GM23338 (cell line): ENCODE results near the gene FKBP5. TPM values are rescaled to one million over a fixed set of nuclear protein-coding genes. Genes with fewer than 3 reads are reported as not detected.

Experiments
- ATAC-seq: fragments of 200-7000 bp; cut with Tn5 transposase; 3 replicates; pipeline ENCODE4 v1.9.1; 2020
- DNase-seq: peaks from one replicate; pipeline ENCODE4 v3.0.0-alpha.2; 2015; ENCODE audit warnings: low spot score
- H2AFZ ChIP-seq: fragments of 200-600 bp; sonication (generic); 2 replicates; pipeline ENCODE4 v1.8.0; 2016; ENCODE audit warnings: antibody characterized with exemption, mild to moderate bottlenecking, moderate library complexity
- H3F3A ChIP-seq: fragments of 200-600 bp; sonication (generic); replicated peaks from 2 replicates; pipeline ENCODE4 v1.8.0; 2017; ENCODE audit warnings: antibody characterized with exemption, mixed run types, low read depth
- H3K27ac ChIP-seq: fragments of 200-600 bp; sonication (generic); 2 replicates; pipeline ENCODE4 v1.6.1; 2016; ENCODE audit warnings: low read depth
- H3K27me3 ChIP-seq: fragments of 200-600 bp; sonication (generic); 2 replicates; pipeline ENCODE4 v1.8.0; 2016; ENCODE audit warnings: mild to moderate bottlenecking, mixed run types, moderate library complexity; ENCODE audit not compliant: insufficient read depth
- H3K36me3 ChIP-seq: fragments of 200-600 bp; sonication (generic); 2 replicates; pipeline ENCODE4 v1.8.0; 2016; ENCODE audit warnings: mild to moderate bottlenecking; ENCODE audit not compliant: insufficient read depth
- H3K4me1 ChIP-seq: fragments of 200-600 bp; sonication (generic); 2 replicates; pipeline ENCODE4 v1.8.0; 2016; ENCODE audit warnings: mild to moderate bottlenecking, moderate library complexity; ENCODE audit not compliant: insufficient read depth
- H3K4me2 ChIP-seq: fragments of 200-600 bp; sonication (generic); 2 replicates; pipeline ENCODE4 v1.7.1; 2017; ENCODE audit warnings: mixed run types
- H3K4me3 ChIP-seq: fragments of 200-600 bp; sonication (generic); 2 replicates; pipeline ENCODE4 v1.6.1; 2016; ENCODE audit warnings: mixed run types
- H3K79me2 ChIP-seq: fragments of 200-600 bp; sonication (generic); replicated peaks from 2 replicates; pipeline ENCODE4 v1.8.0; 2017; ENCODE audit warnings: mild to moderate bottlenecking; ENCODE audit not compliant: insufficient read depth
- H3K9me2 ChIP-seq: fragments of 200-600 bp; sonication (generic); 2 replicates; pipeline ENCODE4 v1.8.0; 2017; ENCODE audit not compliant: insufficient read depth
- H4K20me1 ChIP-seq: fragments of 200-600 bp; sonication (generic); replicated peaks from 2 replicates; pipeline ENCODE4 v1.8.0; 2017; ENCODE audit warnings: mild to moderate bottlenecking; ENCODE audit not compliant: insufficient read depth
- H3K27ac Mint-ChIP-seq: 2 replicates; pipeline ENCODE4 v1.8.0; 2020; ENCODE audit warnings: inconsistent platforms, mild to moderate bottlenecking, moderate library complexity, mixed read lengths
- H3K27me3 Mint-ChIP-seq: 3 replicates; pipeline ENCODE4 v1.8.0; 2022; ENCODE audit warnings: low read depth, mild to moderate bottlenecking, moderate library complexity, mixed read lengths, inconsistent platforms; ENCODE audit not compliant: insufficient read depth, poor library complexity
- H3K36me3 Mint-ChIP-seq: 3 replicates; pipeline ENCODE4 v1.8.0; 2021; ENCODE audit warnings: low read depth, mild to moderate bottlenecking, inconsistent platforms, moderate library complexity, mixed read lengths
- H3K4me1 Mint-ChIP-seq: 3 replicates; pipeline ENCODE4 v1.8.0; 2020; ENCODE audit warnings: mild to moderate bottlenecking, inconsistent platforms, mixed read lengths
- H3K4me3 Mint-ChIP-seq: 3 replicates; pipeline ENCODE4 v1.8.0; 2021; ENCODE audit warnings: moderate library complexity, mild to moderate bottlenecking, inconsistent platforms, mixed read lengths
- H3K9me3 Mint-ChIP-seq: 3 replicates; pipeline ENCODE4 v1.8.0; 2020; ENCODE audit warnings: moderate library complexity, mild to moderate bottlenecking, inconsistent platforms, mixed read lengths
- CTCF ChIP-seq, 2 experiments: fragments of 200-600 bp in 1 of 2; sonication (generic) in 1 of 2; conservative IDR thresholded peaks; 2 replicates each; pipeline versions ENCODE4 v1.5.1 to v1.6.1; 2016 to 2017; ENCODE audit warnings: antibody characterized with exemption in 2 of 2, low read depth in 2 of 2, mild to moderate bottlenecking in 2 of 2, moderate library complexity in 1 of 2
- ETS1 ChIP-seq: IDR thresholded peaks from 2 replicates; pipeline ENCODE4 v1.6.1; 2016; ENCODE audit warnings: antibody characterized with exemption
- EZH2phosphoT487 ChIP-seq: fragments of 200-600 bp; sonication (generic); IDR thresholded peaks from one replicate; pipeline ENCODE4 v1.8.1; 2018; ENCODE audit warnings: antibody characterized with exemption; ENCODE audit not compliant: unreplicated experiment
- JUNB ChIP-seq: IDR thresholded peaks from one replicate; pipeline ENCODE4 v1.6.1; 2016; ENCODE audit warnings: antibody characterized with exemption; ENCODE audit not compliant: unreplicated experiment
- POLR2AphosphoS5 ChIP-seq: IDR thresholded peaks from 2 replicates; pipeline ENCODE4 v1.6.1; 2016; ENCODE audit warnings: antibody characterized with exemption, low read depth
- STAT1 ChIP-seq: IDR thresholded peaks from one replicate; pipeline ENCODE4 v1.6.1; 2016; ENCODE audit warnings: antibody characterized with exemption; ENCODE audit not compliant: unreplicated experiment
- ZNF331 ChIP-seq: fragments of 250-450 bp; sonication (Bioruptor Pico); IDR thresholded peaks from 2 replicates; pipeline ENCODE4 v1.5.0; 2020; ENCODE audit warnings: low read depth, mild to moderate bottlenecking, moderate library complexity
- polyA plus RNA-seq: library from polyadenylated mRNA; unstranded; fragments of >200 nt; fragmentation: Nextera tagmentation; extraction: Ambion mirVana; gene quantifications from 2 replicates; pipeline ENCODE4 v1.2.1, GENCODE V29; 2016
- total RNA-seq: library from RNA; depleted of rRNA; stranded (reverse); fragments of >200 nt; shearing (Covaris generic); gene quantifications from 2 replicates; pipeline ENCODE4 v1.2.3, GENCODE V29; 2014

FKBP5 gene
- total and polyA plus RNA-seq, 2 experiments from 2014 or later: 19.8 to 28.6 TPM

- DNase-seq (no peak), ATAC-seq (no peak)
- Histone ChIP-seq H2AFZ (peak within 1 kb of the TSS; percentile 57; the same call in 1 of the 2 replicates), H3K27me3 (no peaks in the 10 kb centered on the region), H3K79me2 (no peaks in the 10 kb centered on the region), H3K4me1 (peaks cover 40% of the 10 kb centered on the region), H3K4me2 (no peak within 1 kb of the TSS), H4K20me1 (no peaks in the 10 kb centered on the region), H3K4me3 (no peak within 1 kb of the TSS), H3K36me3 (no peaks in the 10 kb centered on the region; the same call in 1 of the 2 replicates), H3K27ac (no peak within 1 kb of the TSS), H3K9me2 (no peaks in the 10 kb centered on the region), H3F3A (peaks cover 26% of the 10 kb centered on the region)
- Mint-ChIP-seq H3K27ac (no peak within 1 kb of the TSS; the same call in 1 of the 2 replicates), H3K9me3 (no peaks in the 10 kb centered on the region; the same call in 2 of the 3 replicates), H3K36me3 (no peaks in the 10 kb centered on the region; the same call in 2 of the 3 replicates), H3K4me3 (no peak within 1 kb of the TSS), H3K4me1 (peaks cover 54% of the 10 kb centered on the region), H3K27me3 (peaks cover 12% of the 10 kb centered on the region)
- no peak for TF ChIP-seq POLR2AphosphoS5
- TF ChIP-seq EZH2phosphoT487: no peak
- TF ChIP-seq STAT1: no peak
- no peak for TF ChIP-seq JUNB
Observed at GRCh38 chr6:35736982-35737412, 48.3 kb upstream of the FKBP5 start, which contains the start of gene ARMC12. ARMC12 (plus strand) TSS chr6:35737032; CDS start chr6:35737109, 77 bp downstream.

GRCh38 chr6:35736253-35736894 is 47.7 kb upstream of the FKBP5 start:
- H4K20me1 ChIP-seq: no peaks in the 10 kb centered on the region
- H3K4me2 ChIP-seq: no peak overlapping the region
- Mint-ChIP-seq H3K36me3 (no peaks in the 10 kb centered on the region), H3K27me3 (peaks cover 9% of the 10 kb centered on the region), H3K4me1 (peaks cover 51% of the 10 kb centered on the region), H3K27ac (no peak overlapping the region), H3K9me3 (no peaks in the 10 kb centered on the region; the same call in 2 of the 3 replicates), H3K4me3 (no peak overlapping the region)
- TF ChIP-seq ZNF331 (CRISPR knock-in tag): no peak
- TF ChIP-seq CTCF (conservative IDR thresholded peaks at IDR 0.05; ENCODE audit: low read depth in 2 of 2): peak; percentile 97 to 99
- ATAC-seq (peak; percentile 35), DNase-seq (peak; percentile 92)
- no peaks in the 10 kb centered on the region for H3K9me2 ChIP-seq
- no peaks in the 10 kb centered on the region; the same call in 1 of the 2 replicates for H3K36me3 ChIP-seq
- H3F3A ChIP-seq: peaks cover 27% of the 10 kb centered on the region
- no peak overlapping the region for H3K27ac ChIP-seq
- H3K4me3 ChIP-seq: no peak overlapping the region
- H3K4me1 ChIP-seq: peaks cover 40% of the 10 kb centered on the region
- 0 out of 2 replicates have a peak overlapping the region, but pooled peaks have one; percentile 57 for H2AFZ ChIP-seq
- H3K27me3 ChIP-seq: no peaks in the 10 kb centered on the region
- H3K79me2 ChIP-seq: no peaks in the 10 kb centered on the region

GRCh38 chr6:35735452-35735851 is 46.7 kb upstream of the FKBP5 start:
- no peaks in the 10 kb centered on the region; the same call in 1 of the 2 replicates for H3K36me3 ChIP-seq
- peaks cover 30% of the 10 kb centered on the region for H3F3A ChIP-seq
- ATAC-seq (no peak), DNase-seq (no peak)
- H3K27me3 Mint-ChIP-seq: peaks cover 9% of the 10 kb centered on the region
- no peaks in the 10 kb centered on the region for H3K36me3 Mint-ChIP-seq
- H3K27me3 ChIP-seq: no peaks in the 10 kb centered on the region
- peaks cover 50% of the 10 kb centered on the region for H3K4me1 Mint-ChIP-seq
- no peaks in the 10 kb centered on the region for H3K79me2 ChIP-seq
- H4K20me1 ChIP-seq: no peaks in the 10 kb centered on the region
- H2AFZ ChIP-seq: no peak overlapping the region
- H3K4me3 ChIP-seq: no peak overlapping the region
- no peak overlapping the region for H3K4me3 Mint-ChIP-seq
- H3K27ac ChIP-seq: no peak overlapping the region
- no peak overlapping the region for H3K27ac Mint-ChIP-seq
- peaks cover 44% of the 10 kb centered on the region for H3K4me1 ChIP-seq
- no peaks in the 10 kb centered on the region; the same call in 2 of the 3 replicates for H3K9me3 Mint-ChIP-seq
- H3K4me2 ChIP-seq: no peak overlapping the region
- H3K9me2 ChIP-seq: no peaks in the 10 kb centered on the region
- no peak for TF ChIP-seq ETS1
